Epithelial cell of proximal tubule (primary cell): ENCODE measurements around the gene MIDN. TPM values are rescaled to one million over a fixed set of nuclear protein-coding genes. Genes with fewer than 3 reads are reported as not detected.

Experiments used
- DNase-seq: peaks from one replicate; pipeline ENCODE4 v3.0.0-alpha.2; 2011; ENCODE audit warnings: low read depth
- H3K4me3 ChIP-seq: 2 replicates; pipeline ENCODE4 v1.5.1; 2011; ENCODE audit warnings: low read depth, mild to moderate bottlenecking, low read length
- CTCF ChIP-seq: conservative IDR thresholded peaks from 2 replicates; pipeline ENCODE4 v1.5.1; 2012; ENCODE audit warnings: low read depth, mild to moderate bottlenecking, low read length
- total RNA-seq: library from RNA; depleted of rRNA; stranded (reverse); fragments of >200 nt; gene quantifications from 2 replicates; pipeline ENCODE4 v1.2.3, GENCODE V29; 2015

The MIDN gene
- total RNA-seq, 1 donor from 2014 or later: 66.3 TPM

- DNase-seq: no peak
- no peak for TF ChIP-seq CTCF
- H3K4me3 ChIP-seq: no peak overlapping the region
These were observed 38.2 kb upstream of the MIDN start for GRCh38 chr19:1210227-1210538.

- no peak overlapping the region for H3K4me3 ChIP-seq
- DNase-seq: no peak
- no peak for TF ChIP-seq CTCF
These were observed 36.7 kb upstream of the MIDN start for GRCh38 chr19:1211494-1212234.

- DNase-seq: no peak
- no peak overlapping the region for H3K4me3 ChIP-seq
- no peak for TF ChIP-seq CTCF
These were observed 34.7 kb upstream of the MIDN start for GRCh38 chr19:1213391-1214286.

DNA sequence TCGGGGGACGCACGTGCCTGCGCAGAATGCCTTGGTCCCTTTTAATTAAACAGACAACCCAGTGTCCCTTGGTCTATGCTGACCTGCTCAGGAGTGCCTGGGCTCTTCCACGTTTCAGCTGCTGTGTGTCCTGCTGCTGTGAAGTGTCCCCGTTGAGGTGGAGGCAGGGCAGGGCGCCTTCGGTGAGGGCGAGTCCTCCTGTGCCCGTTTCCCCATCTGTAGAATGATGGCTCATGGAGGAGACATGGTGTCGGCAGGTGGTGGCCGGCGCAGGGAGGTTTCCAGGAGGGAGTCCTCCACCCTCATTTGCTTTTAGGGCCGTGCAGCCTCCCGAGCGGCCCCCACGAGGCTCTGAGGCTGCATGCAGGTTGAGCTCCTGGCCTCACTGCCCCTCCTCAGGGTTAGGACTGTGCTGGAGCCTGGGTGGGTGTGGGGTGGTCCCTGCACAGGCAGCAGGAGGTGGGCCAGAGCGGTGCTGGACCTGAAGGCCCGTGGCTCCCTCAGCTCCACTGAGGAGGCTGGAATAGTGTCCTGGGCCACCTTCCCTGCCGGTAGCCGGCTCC is 34.0 kb upstream of the MIDN start:
- no peak for TF ChIP-seq CTCF
- DNase-seq: no peak
- H3K4me3 ChIP-seq: no peak overlapping the region

DNA sequence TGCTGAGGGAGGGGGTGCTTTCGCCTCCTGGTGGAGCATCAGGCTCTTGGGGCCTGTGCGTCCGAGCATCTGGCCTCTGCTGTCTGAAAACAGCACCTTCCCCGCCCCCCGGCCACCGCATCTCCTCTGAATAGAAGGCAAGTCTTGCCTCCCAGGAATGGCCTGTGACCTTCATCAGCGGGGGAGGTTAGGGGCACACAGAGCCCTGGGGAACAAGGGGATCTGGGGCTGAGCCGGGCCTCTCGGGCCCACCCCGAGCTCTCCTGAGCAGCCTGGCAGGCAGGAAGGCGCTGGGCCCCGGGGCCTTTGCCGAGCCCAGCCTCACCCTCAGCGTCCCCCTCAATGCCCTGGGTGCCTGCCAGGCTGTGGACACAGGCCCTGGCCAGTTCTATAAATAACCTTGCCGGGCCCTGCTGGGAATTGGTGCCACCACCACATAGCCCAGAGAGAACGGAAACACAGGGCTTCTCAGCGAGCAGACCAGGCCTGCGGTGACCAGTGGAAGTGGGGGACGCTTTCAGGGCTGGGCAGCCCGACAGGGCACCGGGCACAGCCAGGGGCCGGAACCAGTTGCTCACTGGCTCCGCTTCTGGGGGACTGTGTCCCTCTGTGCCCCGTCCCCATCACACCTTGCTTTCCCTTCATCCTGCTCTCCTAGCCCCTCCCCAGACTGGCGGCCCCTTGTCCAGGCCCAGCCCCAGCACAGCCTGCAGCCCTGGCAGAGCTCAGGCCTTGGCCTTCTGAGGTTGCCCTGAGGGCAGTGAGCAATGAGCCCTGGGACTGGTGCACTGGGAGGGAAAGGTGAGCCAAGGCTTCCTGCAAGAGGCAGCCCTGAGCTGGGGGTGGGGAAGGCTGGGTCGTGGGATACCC is 33.3 kb upstream of the MIDN start:
- no peak overlapping the region for H3K4me3 ChIP-seq
- TF ChIP-seq CTCF: no peak
- no peak for DNase-seq

DNA sequence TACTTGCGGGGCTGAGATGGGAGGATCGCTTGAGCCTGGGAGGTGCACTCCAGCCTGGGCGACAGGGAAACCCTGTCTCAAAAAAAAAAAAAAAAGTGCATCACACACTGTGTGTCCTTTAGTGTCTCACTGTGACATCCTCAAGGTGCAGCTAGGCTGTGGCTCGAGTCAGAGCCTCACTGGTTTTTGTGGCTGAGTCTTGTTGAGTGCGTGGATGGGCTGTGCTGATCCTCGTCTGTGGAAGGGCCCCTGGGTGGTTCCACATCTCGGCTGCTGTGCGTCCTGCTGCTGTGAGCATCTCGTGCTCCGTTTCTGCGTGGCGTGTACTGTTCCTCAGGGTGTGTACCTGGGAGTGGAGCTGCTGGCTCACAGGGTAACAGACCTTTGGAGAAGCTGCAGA is 31.6 kb upstream of the MIDN start:
- no peak for TF ChIP-seq CTCF
- H3K4me3 ChIP-seq: no peak overlapping the region

More for the DNA sequence above, 31.6 kb upstream of the MIDN start:
- DNase-seq: no peak
